Stimulated activated CD4-positive, alpha-beta T cell treated with anti-CD3 and anti-CD28 coated beads, TNF-alpha, amount 100 ng/mL, for 48 hours (primary cell): ENCODE measurements around the gene CTXN1.
"Not testable (repeated sequence)": the region's sequence is repeated elsewhere in the genome, so short reads cannot be mapped to it uniquely, and the experiment has no call there.

Experiments used
- DNase-seq, 3 donors: peaks; one replicate each; pipeline ENCODE4 v3.0.0-alpha.2; 2020; ENCODE audit warnings: low read depth in 3 of 3

The CTXN1 gene

DNA sequence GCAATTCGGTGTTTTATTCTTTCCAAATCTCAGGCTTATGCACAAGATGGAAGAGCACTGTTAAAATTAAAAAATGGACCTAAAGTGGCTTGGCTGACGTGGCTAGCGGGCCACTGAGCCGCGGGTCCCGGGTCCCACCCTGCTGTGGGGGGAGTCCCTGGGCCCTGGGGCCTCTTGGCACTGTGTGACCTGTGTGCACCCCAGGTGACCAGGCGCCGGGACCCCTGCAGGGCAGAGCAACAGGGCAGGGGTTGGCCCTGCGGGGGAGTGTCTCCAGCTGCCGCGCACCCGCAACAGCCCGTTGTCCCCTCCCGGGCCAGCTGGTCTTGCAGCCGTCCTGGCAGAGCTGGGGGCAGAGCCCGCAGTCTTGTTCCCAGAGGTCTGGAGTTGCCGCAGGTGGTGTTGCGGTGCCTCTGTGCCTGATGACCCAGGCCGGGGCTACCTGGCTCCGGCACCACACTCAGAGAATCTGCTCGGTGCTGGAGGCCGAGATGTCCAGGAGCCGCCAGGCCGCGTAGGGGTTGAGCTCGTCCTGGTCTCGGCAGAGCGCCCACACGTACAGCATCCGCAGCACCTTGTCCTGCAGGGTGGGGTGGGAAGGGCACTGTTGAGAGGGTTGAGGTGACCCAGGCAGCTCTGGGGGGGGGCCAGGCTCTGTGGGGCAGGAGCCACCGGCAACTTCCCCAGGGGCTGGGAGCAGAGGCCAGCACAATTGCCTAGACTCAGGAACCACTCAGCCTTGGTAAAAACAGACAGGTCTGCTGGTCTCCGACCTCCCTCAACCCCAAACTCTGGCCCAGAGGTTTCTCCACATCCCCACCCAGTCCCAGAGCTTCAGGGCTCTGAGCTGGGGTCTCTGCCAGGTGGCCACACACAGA, 1.0 kb upstream of the CTXN1 start:
- no peak for DNase-seq

DNA sequence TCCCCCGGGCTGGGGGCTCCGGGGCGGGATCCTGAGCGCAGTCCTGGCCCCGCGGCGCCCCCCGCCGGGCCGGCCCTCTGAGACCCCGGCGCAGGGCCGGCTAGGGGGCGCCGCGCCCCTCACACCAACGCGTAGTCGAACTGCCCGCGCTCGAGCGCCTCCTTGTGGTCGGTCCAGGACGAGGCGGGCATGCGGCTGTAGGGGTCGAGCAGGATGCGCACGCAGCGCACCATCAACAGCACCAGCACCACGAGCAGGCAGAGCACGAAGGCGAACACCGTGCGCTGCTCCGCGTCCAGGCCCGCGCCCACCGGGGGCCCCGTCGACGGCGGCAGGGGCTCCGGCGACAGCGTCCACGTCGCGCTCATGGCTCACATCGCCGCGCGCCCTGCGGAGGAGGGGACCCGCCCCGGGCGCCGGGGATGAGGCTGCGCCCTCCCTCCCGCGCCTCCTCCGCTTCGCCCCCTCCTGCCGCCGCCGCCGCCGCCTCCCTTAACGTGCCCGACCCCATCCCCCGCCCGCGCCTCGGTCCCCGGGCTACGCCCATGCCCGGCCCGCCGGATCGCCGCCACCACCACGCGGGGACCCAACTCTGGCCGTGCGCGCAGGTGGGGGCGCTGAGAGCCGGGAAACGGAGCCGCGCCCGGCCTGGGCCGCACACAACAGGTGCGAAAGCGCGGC, 624 bp downstream of the CTXN1 start:
- peak; percentile 62 to 73 (median 62) for DNase-seq

DNA sequence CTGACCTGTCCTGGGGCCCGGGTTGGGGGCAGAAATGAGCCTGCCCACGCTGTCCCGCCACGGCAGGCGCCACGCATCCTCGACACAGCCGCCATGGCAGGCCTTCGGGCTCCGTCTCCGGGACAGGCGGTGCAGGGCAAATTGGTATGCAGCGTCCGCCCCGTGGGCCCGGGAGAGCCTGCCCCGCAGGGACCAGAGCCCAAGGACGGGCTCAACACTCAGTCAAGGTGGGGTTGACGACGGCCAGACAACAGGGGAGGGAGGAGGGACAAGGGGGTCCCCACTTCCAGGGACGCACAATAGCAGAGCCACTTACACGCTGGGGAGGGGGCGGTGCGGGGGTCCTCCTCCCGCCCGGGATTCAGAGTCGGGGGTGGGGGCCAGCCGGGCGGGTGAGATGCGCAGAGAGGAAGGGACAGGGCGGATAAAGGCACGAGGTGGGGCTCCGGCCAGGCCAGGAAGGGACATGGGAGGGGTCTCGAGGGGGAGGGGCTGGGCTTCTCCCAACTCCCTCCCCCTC, 1.2 kb downstream of the CTXN1 start:
- DNase-seq = no peak

DNA sequence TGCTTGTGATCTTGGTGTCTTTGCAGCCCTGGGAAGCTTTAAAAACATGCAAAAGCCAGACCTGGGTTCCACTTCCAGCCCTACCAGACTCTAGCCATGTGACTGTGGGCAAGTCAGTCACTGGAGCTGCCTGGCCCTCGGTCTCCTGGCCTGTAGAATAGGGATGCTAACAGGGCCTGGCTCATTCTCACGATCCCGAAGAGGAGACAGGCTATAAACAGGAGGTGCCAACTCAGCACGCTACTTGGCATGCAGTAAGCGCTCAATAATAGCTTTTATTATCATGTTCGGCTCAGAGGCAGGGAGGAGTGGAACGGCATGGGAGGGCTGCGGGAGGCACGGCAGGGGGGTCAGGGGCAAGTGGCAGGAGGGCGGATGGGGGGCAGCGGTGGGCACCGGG, 1.7 kb downstream of the CTXN1 start:
- DNase-seq = no peak

DNA sequence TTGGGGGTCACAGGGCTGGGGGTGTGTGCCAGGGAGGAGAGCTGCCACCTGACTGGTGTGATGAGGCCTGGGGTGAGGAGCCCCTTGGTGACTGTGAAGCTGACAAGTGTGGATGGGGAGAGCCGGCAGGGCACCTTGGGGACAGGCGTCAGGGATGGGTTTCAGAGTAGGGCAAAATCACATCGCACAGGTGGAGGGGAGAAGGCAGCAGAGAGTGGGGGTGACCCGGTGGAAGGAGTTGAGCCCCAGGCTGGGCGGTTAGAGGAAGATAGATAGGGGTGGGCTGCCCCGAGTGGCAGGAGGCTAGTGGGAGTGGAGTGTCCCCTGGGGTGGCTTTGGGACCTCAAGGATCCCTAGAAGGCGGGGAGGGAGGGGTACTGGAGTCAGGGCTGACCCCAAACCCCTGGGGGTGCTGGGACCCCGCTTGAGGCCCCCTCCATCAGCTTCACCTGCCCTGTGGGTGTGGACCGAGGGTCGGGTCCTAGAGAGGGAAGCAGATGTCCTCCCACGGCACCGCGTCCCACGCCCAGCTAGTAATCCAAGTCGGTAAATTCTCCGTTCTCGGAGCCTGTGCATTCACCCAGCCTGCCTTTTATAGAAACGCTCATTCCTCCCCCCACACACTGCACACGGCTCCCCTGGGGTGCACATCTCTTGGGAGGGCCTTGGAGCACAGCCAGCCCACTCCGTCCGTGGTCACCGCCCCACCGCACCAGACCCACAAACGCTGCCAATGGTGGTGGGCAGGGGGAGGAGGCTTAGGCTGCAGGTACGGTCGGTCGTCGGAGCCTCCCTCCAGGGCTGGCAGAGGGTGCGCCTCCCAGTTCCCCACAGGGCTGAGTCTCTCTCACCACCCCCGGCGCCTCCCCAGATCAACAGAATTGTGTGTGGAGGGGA, 2.4 kb downstream of the CTXN1 start:
- DNase-seq = no peak

DNA sequence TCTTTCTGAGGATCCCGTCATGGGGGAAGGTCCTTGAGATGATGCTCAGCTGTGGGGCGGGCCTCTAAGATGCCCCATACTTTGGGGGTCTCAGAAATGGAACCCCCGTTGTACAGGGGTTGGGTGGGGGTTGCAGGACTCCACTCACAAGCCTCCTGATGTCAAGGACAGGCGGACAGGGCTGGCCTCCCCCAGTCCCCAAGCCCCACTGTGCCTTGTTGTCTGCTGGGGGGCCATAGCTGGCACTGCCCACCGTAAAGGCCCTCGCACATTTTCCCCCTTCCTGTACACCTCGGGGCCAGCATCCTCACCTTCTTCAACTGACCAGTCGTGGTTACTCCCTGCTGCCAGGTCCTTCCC, 3.1 kb downstream of the CTXN1 start:
- no peak for DNase-seq

DNA sequence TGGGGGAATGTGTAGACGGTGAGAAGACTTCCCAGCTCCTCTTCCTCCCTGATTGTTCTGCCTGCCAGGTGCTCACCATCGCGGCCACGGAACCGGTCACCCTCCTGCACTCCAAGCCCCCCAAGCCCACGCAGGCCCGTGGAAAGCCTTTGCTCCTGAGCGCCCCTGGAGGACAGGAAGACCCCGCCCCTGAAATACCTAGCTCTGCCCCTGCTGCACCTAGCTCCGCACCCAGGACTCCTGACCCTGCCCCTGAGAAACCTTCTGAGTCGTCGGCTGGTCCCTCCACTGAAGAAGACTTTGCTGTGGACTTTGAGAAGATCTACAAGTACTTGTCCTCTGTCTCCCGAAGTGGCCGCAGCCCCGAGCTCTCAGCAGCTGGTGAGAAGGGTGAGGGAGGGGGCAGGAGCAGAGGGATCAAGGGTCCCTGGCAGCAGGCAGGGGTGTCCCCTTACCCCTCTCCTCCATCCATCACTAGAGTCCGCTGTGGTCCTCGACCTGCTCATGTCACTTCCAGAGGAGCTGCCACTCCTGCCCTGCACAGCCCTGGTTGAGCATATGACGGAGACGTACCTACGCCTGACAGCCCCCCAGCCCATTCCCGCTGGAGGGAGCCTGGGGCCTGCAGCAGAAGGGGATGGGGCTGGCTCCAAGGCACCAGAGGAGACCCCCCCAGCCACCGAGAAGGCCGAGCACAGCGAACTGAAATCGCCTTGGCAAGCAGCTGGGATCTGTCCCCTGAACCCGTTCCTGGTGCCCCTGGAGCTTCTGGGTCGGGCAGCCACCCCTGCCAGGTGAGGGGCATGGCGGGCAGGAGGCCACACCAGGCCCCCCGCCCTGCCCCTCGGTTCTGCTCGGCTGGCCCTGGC, 3.7 kb downstream of the CTXN1 start:
- no peak for DNase-seq

DNA sequence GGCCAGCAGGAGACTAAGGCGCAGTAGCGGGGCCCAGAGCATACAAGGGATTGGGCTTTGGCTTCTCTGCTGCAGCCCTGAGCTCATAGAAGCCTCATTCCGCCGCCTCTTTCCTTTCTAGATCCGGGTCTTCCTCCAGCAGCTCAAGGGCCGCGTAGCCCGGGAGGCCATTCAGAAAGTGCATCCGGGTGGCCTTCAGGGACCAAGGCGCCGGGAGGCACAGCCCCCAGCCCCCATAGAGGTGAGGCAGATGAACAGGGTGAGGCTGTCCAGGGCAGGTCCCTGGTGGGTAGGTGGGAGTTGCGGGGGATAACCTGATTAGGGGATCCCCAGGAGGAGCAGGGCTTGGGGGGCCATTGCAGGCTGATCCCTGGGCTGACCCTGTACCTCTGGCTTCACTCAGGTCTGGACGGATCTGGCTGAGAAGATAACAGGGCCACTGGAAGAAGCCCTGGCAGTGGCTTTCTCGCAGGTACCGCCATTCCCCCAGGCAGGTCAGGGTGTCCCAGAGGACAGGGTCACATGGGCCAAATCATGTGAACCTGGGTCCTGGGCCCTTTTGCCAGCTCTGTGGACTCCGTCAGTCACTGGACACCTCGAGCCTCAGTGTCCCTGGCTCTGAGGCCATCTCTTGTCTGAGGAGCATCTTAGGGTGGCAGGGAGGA, 4.5 kb downstream of the CTXN1 start:
- no peak for DNase-seq

DNA sequence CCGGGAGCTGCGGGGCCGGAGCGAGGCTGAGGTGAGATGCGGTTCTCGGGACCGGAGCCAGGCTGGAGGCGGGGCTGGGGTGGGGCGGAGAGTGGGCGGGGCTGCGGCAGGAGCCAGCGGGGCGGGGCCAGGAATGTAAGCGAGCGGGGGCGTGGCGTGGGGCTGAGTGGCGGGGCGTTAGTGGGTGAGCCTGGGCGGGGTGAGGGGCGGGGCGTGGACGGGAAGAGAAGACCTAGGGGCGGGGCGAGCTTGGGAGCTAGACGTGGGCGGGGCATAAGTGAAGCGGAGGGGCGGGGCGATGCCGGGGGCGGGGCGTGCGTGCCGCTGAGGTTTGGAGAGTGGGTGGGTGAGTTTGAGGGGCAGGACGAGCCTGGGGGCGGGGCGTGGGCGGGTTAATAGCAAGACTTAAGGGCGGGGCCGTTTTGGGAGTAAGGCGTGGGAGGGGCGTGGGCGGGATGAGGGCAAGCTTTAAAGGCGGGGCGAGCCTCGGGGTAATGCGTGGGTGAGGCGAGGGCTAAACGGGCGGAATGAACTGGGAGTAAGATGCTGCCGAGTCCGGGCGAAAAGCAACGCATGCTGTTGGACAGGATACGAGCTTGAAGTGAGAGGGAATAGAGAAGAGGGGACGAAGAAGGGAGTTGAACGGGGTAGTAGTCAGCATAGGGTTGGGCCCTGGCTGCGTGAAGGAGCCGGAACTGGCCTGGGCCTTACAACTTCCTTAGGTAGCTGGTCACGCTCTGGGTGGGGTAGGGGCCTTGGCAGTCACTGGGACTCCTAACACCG, 5.2 kb downstream of the CTXN1 start:
- peak; percentile 96 to 100 (median 100) for DNase-seq

DNA sequence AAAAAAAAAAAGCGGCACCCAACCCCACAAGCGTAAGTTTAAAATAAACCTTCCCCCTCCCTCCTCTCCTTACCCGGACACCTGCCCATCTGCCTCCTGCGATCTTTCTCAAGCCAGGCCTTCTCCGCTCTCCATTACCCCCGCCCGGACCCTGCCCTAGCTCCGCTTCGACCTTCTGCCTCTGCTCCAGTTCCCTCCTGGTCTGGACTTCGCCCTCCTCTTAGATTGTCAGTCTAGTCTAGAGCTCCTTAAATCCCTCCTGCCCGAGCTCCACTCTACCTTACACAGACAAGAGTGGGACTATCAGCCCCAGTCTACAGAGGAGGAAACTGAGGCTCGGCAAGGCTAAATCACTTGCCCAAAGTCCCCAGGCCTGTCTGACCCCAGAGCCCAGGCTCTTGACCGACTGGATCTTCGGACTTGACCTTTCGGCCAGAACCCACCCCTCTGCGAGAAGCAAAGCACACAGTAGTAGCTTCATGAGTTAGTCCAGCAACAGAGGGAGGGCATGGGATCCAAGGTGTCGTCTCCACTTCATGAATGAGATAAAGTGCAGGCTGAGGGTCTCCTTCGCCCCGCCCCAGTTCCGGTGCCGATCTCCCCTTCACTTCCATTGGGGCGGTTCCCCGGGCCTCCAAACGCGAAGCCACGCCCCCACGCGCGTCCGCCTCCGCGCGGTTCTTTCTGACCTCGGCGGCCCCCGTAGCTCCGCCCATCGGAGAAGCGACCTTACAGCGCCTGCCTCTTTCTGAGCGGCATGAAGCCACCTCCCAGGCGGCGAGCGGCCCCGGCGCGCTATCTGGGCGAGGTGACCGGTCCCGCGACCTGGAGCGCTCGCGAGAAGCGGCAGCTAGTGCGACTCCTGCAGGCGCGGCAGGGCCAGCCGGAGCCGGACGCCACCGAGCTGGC, 6.1 kb downstream of the CTXN1 start, which contains the start of gene SNAPC2:
SNAPC2 (plus strand) TSS at position 729 of the 909 bp plus-strand sequence; CDS start at position 758, 29 bp downstream.
- peak; percentile 95 to 97 (median 97) for DNase-seq

DNA sequence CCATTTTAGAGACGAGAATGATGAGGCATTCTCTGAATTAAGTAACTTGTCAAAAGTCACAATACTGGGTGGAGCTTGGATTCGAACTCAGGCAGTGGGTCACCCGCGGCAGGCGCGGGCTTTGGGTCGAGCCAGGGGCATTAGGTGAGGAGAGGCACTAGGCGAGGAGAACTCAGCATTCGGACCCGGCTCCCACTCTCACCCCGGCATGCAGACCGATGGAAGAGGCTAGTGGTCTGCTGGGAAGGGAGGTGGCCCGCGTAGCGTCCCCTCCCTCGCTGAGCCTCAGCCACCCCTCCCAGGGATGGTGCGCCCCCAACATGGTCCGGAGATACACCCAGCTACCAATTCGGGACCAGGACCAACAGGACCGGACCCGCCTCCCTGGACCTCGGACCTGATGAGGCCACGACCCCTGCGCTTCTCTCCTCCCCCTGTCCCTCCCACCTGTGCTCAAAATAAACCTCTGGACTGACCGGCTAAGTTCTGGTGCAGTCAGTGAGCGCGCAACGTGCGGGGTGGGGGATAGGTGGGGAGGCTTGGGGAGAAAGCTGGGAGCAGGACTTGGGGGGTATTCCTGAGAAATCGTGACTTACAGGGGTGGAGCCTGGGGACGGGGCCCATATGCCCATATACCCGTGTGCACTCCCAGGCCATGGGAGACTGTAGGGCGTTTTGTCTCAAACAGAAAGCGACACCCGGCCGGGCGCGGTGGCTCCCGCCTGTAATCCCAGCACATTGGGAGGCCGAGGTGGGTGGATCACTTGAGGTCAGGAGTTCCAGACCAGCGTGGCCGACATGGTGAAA, 7.1 kb downstream of the CTXN1 start:
- DNase-seq = no peak

DNA sequence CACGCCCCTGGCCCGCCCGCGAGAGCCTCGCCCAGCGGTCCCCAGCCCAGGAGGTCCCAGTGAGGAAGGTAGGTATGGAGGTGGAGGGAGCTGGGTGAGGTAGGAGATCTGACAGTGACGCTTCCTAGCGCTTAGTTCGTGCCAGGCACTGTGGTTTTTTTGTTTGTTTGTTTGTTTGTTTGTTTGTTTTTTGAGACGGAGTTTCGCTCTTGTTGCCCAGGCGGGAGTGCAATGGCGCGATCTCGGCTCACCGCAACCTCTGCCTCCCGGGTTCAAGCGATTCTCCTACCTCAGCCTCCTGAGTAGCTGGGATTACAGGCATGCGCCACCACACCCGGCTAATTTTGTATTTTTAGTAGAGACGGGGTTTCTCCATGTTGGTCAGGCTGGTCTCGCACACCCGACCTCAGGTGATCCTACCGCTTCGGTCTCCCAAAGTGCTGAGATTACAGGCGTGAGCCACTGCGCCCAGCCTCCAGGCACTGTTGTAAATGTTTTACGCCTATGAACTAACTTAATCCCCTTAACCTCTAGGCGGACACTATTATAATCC, 7.8 kb downstream of the CTXN1 start:
- not testable (repeated sequence) for DNase-seq

DNA sequence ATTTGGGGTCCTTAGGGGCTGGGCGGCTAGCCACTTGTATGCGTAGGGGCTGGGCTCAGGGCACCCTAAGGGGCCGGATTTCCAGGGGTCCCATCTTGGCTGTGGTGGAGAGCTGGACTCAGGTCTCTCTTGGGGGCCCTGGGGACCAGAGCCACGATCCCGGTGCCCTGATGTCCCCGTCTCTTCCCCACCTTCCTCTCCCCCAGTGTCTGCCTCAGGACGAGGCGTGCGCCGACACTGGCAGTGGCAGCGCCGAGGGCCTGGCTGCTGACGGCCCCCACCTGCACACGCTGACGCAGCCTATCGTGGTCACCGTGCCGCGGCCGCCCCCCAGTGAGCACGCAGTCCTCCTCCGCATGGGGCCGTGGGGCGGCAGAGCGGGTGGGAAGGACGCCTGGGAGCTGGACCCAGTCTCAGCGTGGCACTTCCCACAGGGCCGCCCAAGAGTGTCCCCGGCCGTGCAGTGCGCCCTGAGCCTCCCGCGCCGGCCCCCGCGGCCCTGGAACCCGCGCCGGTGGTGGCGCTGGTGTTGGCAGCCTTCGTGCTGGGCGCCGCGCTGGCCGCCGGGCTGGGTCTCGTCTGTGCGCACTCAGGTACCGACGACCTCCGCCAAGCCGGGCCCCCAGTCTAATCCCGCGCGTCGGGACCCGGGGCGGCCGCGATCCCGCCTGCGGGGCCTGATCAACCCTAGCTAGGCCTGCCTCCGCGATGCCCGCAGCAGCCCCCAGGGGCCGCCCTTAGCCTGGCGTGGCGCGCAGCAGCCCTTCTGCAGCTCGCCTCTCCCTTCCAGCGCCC, 8.5 kb downstream of the CTXN1 start:
- no peak for DNase-seq

DNA sequence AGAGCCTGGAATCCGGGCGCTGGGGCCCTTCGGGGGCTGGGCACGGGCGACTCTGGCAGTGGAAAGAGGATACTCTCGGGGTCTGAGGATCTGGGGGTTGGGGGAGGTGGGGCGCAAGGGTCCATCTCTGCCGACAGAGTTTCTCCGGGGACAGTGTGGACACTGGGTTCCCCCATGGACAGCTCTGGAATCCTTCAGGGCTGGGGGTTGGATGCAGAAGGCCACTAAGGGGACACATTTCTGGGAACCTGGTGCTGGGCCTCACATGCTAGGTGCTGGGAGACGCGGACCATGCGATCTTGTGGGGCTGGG, 9.0 kb downstream of the CTXN1 start:
- DNase-seq = no peak

DNA sequence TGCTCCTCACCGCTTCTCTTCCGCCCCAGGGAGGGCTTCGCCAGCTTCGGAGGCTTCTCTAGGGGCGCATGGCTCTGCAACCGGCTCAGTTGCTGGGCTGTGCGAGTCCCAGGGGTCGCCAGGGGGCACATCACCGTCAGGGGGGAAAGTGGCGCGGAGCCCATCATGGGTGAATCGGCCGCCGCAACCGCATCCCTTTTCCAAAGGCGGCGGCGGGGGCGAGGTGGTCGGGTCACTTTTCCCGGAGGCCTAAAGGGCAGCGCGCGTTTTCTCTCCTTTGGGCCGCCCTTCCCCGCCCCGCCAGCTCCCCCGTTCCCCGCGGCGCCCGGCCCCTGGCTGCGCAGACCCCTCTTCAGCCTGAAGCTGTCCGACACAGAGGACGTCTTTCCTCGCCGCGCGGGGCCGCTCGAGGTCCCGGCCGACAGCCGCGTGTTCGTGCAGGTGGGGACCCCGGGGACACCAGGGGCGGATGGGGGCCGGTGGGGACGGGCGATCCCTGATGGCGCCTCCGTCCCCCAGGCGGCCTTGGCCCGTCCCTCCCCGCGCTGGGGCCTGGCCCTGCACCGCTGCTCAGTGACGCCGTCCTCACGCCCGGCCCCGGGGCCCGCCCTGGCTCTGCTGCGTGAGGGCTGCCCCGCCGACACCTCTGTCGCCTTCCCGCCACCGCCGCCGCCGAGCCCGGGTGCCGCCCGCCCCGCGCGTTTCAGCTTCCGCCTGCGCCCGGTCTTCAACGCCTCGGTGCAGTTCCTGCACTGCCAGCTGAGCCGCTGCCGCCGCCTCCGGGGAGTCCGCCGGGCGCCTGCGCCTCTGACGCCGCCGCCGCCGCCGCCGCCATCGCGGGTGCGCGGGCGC, 9.6 kb downstream of the CTXN1 start:
- DNase-seq = peak in 1 of 3 donors; percentile 38
